NB4 (cell line): ENCODE data around the gene MAP2K3.

ENCODE experiments used
- DNase-seq: peaks from one replicate; pipeline ENCODE4 v3.0.0; 2010; ENCODE audit warnings: low read depth
- H3K4me3 ChIP-seq: one replicate; pipeline ENCODE4 v1.5.1; 2011; ENCODE audit warnings: mild to moderate bottlenecking, low read depth, low read length, moderate library complexity
- CTCF ChIP-seq: IDR thresholded peaks from one replicate; pipeline ENCODE4 v1.5.1; 2012; ENCODE audit warnings: low read depth, low read length
- MYC ChIP-seq: IDR thresholded peaks from 2 replicates; pipeline ENCODE4 v1.6.1; 2011; ENCODE audit warnings: low read depth, low read length
- POLR2A ChIP-seq: IDR thresholded peaks from 2 replicates; pipeline ENCODE4 v1.6.1; 2011; ENCODE audit warnings: mild to moderate bottlenecking; ENCODE audit not compliant: insufficient read length; ENCODE audit errors: extremely low read depth
- TF ChIP-seq, protein P1 (sequence below): IDR thresholded peaks from 2 replicates; pipeline ENCODE4 v1.6.1; 2011; ENCODE audit warnings: low read depth, low read length

The MAP2K3 gene

DNA sequence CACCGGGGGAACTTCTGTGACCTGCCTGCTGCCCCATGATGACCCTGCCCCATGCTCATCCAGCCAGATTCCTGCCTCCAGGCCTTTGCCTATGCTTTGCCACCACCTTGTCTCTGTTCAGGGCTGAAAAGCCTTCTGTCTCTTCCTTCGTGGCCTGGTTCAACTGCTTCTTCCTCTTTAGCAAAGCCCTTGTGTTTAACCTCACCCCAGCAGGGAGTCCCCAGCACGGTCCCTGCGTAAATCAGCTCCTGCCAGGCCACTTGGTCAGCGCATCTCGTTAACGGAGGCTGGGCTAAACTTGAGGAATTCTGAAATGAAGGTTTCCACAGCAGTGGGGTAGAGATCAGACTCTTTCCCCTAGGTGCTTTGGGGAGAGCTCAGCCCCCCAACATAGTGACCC is 75.5 kb downstream of the MAP2K3 start:
- no peak for TF ChIP-seq CTCF
- 0 out of 2 replicates have a peak, but pooled peaks have one; percentile 17 for TF ChIP-seq MYC
- TF ChIP-seq, protein P1, sequence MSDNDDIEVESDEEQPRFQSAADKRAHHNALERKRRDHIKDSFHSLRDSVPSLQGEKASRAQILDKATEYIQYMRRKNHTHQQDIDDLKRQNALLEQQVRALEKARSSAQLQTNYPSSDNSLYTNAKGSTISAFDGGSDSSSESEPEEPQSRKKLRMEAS, result peak; percentile 11; the same call in 1 of the 2 replicates
- H3K4me3 ChIP-seq, result no peak overlapping the region
- peak; percentile 82 for DNase-seq

- DNase-seq, result no peak
- H3K4me3 ChIP-seq, result no peak overlapping the region
Measured at GRCh38 chr17:21361020-21361809, 76.7 kb downstream of the MAP2K3 start.

DNA sequence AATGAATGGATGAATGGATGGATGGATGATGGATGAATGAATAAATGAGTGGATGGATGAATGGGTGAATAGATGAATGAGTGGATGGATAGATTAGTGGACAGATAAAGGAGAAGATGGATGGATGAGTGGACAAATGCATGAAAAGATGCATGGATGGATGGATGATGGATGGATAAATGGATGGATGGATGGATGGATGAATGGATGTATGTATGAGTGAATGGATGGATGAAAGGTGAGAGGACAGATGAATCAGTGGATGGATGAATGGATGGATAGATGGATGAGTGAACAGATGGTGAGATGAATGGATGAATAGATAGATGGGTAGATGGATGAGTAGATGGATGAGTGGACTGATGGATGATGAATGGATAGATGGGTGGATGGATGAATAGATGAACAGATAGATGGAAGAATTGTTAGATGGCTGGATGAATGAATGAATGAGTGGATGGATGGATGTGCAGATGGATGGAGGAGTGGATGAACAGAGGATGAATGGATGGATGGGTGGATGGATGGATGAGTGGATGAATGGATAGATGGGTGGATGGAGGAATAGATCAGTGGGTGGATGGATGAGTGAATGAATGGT is 77.9 kb downstream of the MAP2K3 start:
- TF ChIP-seq POLR2A, result no peak
- TF ChIP-seq MYC, result no peak
- no peak for TF ChIP-seq CTCF
- TF ChIP-seq, protein P1, result no peak
- H3K4me3 ChIP-seq, result no peak overlapping the region
- DNase-seq, result no peak

More at GRCh38 chr17:21361020-21361809, 76.7 kb downstream of the MAP2K3 start:
- TF ChIP-seq POLR2A (no peak), CTCF (no peak), MYC (no peak)
- TF ChIP-seq, protein P1, result no peak

DNA sequence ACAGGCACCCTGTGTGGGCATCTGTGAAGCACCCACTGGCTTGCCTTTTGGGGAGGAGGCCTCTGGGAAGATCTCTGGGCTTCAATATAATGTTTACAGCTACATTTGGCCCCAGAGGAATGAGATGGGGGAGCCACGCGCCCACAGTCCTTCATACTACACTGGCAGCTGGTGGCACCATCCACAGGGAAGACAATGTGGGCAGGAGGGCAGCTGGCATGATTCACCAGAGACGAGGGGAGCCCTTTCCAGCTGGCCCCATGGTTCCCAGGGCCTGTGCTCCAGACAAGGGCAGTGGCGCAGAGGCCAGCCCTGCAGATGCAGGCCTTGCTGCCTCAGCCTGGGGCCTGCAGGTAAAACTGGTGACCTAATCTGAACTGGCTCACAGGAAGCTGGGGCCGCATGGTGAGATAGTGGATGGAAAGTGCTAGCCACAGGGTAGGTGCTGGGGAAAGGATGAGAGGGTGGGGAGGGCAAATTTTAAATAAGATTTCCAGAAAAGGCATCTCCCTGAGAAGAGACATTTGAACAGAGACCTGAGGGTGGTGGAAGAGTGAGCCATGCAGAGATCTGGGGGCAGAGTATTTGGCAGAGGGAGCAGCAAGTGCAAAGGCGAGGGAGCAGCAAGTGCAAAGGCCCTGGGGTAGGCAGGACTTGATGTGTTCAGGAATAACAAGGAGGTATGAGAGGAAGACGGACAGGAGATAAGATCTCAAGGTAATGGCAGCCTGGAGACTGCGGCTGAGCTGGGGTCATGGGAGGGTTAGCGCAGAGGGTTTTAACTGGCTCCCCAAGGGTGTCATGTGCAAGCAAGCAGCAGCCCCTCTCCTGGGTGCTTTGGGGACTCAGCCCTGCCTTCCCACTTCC is 79.5 kb downstream of the MAP2K3 start:
- no peak overlapping the region for H3K4me3 ChIP-seq
- DNase-seq, result no peak
- TF ChIP-seq POLR2A, result no peak
- TF ChIP-seq, protein P1, result no peak
- TF ChIP-seq MYC, result no peak
- no peak for TF ChIP-seq CTCF
